Measurements from ENCODE around the gene EIF5B.
"Not testable (repeated sequence)": the region's sequence is repeated elsewhere in the genome, so short reads cannot be mapped to it uniquely, and the experiment has no call there.

EIF5B gene

GRCh38 chr2:99337113-99338028 lies at the start of gene EIF5B:
Gene EIF5B, plus strand, starts transcription at chr2:99337389. Its CDS starts 166 bp downstream, at chr2:99337555.
- peak; percentile 95 for DNase-seq

GRCh38 chr2:99297994-99298393 lies 39.2 kb upstream of the EIF5B start:
- no peak for DNase-seq

GRCh38 chr2:99299580-99299979 lies 37.6 kb upstream of the EIF5B start:
- DNase-seq, result no peak

- DNase-seq, result not testable (repeated sequence)
Measured at GRCh38 chr2:99301097-99301496, 36.1 kb upstream of the EIF5B start, which contains the start of gene LYG1. Gene LYG1, minus strand, starts transcription at chr2:99301197. Its CDS starts 5,527 bp downstream, at chr2:99295670.

GRCh38 chr2:99317161-99317872 lies 19.9 kb upstream of the EIF5B start:
- no peak for DNase-seq

- DNase-seq, result not testable (repeated sequence)
Measured at GRCh38 chr2:99317873-99318200, 19.4 kb upstream of the EIF5B start.

- no peak for DNase-seq
Measured at GRCh38 chr2:99325384-99325783, 11.8 kb upstream of the EIF5B start.

- peak; percentile 97 for DNase-seq
Measured at GRCh38 chr2:99335911-99336803, 1.0 kb upstream of the EIF5B start, which contains the start of gene TXNDC9. Gene TXNDC9, minus strand, starts transcription at chr2:99336333. Its CDS starts 3,123 bp downstream, at chr2:99333210.

- DNase-seq, result no peak
Measured at GRCh38 chr2:99336804-99337112, 431 bp upstream of the EIF5B start.

- DNase-seq, result peak; percentile 43
Measured at GRCh38 chr2:99338029-99338585, 918 bp downstream of the EIF5B start.

GRCh38 chr2:99340669-99341236 lies 3.6 kb downstream of the EIF5B start:
- no peak for DNase-seq

GRCh38 chr2:99342536-99342935 lies 5.3 kb downstream of the EIF5B start:
- DNase-seq, result no peak

GRCh38 chr2:99345446-99345845 lies 8.3 kb downstream of the EIF5B start:
- DNase-seq, result not testable (repeated sequence)

- DNase-seq, result no peak
Measured at GRCh38 chr2:99346218-99346617, 9.0 kb downstream of the EIF5B start.

- DNase-seq, result no peak
Measured at GRCh38 chr2:99348173-99348572, 11.0 kb downstream of the EIF5B start.

GRCh38 chr2:99350194-99350593 lies 13.0 kb downstream of the EIF5B start:
- DNase-seq, result no peak

GRCh38 chr2:99354070-99354469 lies 16.9 kb downstream of the EIF5B start:
- DNase-seq, result no peak

GRCh38 chr2:99354825-99355224 lies 17.6 kb downstream of the EIF5B start:
- not testable (repeated sequence) for DNase-seq

GRCh38 chr2:99356853-99357252 lies 19.7 kb downstream of the EIF5B start:
- DNase-seq, result no peak

- no peak for DNase-seq
Measured at GRCh38 chr2:99365661-99366060, 28.5 kb downstream of the EIF5B start.

- DNase-seq, result not testable (repeated sequence)
Measured at GRCh38 chr2:99368854-99369253, 31.7 kb downstream of the EIF5B start.

- DNase-seq, result no peak
Measured at GRCh38 chr2:99373144-99373543, 36.0 kb downstream of the EIF5B start.
